Measurements from ENCODE around the gene FCGR1A. TPM values are rescaled to one million over a fixed set of nuclear protein-coding genes. Genes with fewer than 3 reads are reported as not detected.
"Not testable (repeated sequence)": the region's sequence is repeated elsewhere in the genome, so short reads cannot be mapped to it uniquely, and the experiment has no call there.

The FCGR1A gene
- total RNA-seq, result not detected in 2 replicates
- not detected in 2 replicates for polyA plus RNA-seq
- not detected in 2 replicates for polyA plus RNA-seq (2011; cell fraction: cytosol; rRNA removed)
- polyA plus RNA-seq (2011; cell fraction: nucleus; rRNA removed), result not detected in 2 replicates
- not detected in 2 replicates for polyA plus RNA-seq (2012)
- not detected in 2 replicates for polyA minus RNA-seq
- not detected for polyA minus RNA-seq (2011; cell fraction: cytosol; rRNA and poly(A)+ RNA removed)
- not detected in 2 replicates for polyA minus RNA-seq (2011; cell fraction: nucleus; rRNA and poly(A)+ RNA removed)
- not detected for Bru-seq, nascent RNA
- BruChase-seq, experiment 1, labeled RNA remaining after a 6-hour chase, result not detected
- BruChase-seq, experiment 2, labeled RNA remaining after a 2-hour chase, result not detected
- long read RNA-seq, result 0 reads

- H3K27ac ChIP-seq (ENCODE audit: insufficient read depth, low read depth, low read length); intact Hi-C loops (cut with micrococcal nuclease); H3K36me3 ChIP-seq (ENCODE audit: control insufficient read depth in 2 of 2, extremely low read depth in 1 of 2, insufficient read depth in 2 of 2, low read length in 2 of 2); BruUV-seq (replicated peaks); CTCF ChIA-PET; H3K4me2 ChIP-seq (ENCODE audit: insufficient read depth, low read length); H3K4me1 ChIP-seq (ENCODE audit: control insufficient read depth, extremely low read depth, insufficient read depth, low read length); DNase-seq (ENCODE audit: low read depth, low spot score); H4K20me1 ChIP-seq (replicated peaks; ENCODE audit: control insufficient read depth, extremely low read depth, insufficient read depth, low read length); FAIRE-seq; H3K9ac ChIP-seq (replicated peaks; ENCODE audit: extremely low read depth, insufficient read depth, low read length); dilution Hi-C loops (cut with MboI; ENCODE audit: extremely low pct_ligation_motif_present, low sequenced_read_pairs); POLR2A ChIA-PET; H3K9me1 ChIP-seq (replicated peaks; ENCODE audit: control insufficient read depth, extremely low read depth, insufficient read depth, low read length); H3K4me3 ChIP-seq (replicated peaks in 1 of 3; ENCODE audit: insufficient read depth in 1 of 3, low read depth in 1 of 3, low read length in 3 of 3); H3K79me2 ChIP-seq (ENCODE audit: control insufficient read depth, insufficient read depth, low read length); H3K27me3 ChIP-seq (ENCODE audit: control insufficient read depth in 2 of 2, insufficient read depth in 2 of 2, low read length in 2 of 2); H2AFZ ChIP-seq (ENCODE audit: low read depth, low read length); H3K9me3 ChIP-seq (replicated peaks; ENCODE audit: control insufficient read depth, insufficient read depth, low read length): not testable (repeated sequence)
These were observed at the start of gene FCGR1A for GRCh38 chr1:149782600-149782999. Gene FCGR1A (plus strand): TSS chr1:149782694. CDS start chr1:149782744, 50 bp downstream.

- H3K4me1 ChIP-seq (ENCODE audit: control insufficient read depth, extremely low read depth, insufficient read depth, low read length); dilution Hi-C loops (cut with MboI; ENCODE audit: extremely low pct_ligation_motif_present, low sequenced_read_pairs); H3K36me3 ChIP-seq (ENCODE audit: control insufficient read depth in 2 of 2, extremely low read depth in 1 of 2, insufficient read depth in 2 of 2, low read length in 2 of 2); H3K9ac ChIP-seq (replicated peaks; ENCODE audit: extremely low read depth, insufficient read depth, low read length); POLR2A ChIA-PET; CTCF ChIA-PET; H4K20me1 ChIP-seq (replicated peaks; ENCODE audit: control insufficient read depth, extremely low read depth, insufficient read depth, low read length); DNase-seq (ENCODE audit: low read depth, low spot score); intact Hi-C loops (cut with micrococcal nuclease); FAIRE-seq; BruUV-seq (replicated peaks); H3K27me3 ChIP-seq (ENCODE audit: control insufficient read depth in 2 of 2, insufficient read depth in 2 of 2, low read length in 2 of 2); H3K27ac ChIP-seq (ENCODE audit: insufficient read depth, low read depth, low read length); H3K9me1 ChIP-seq (replicated peaks; ENCODE audit: control insufficient read depth, extremely low read depth, insufficient read depth, low read length); H3K4me2 ChIP-seq (ENCODE audit: insufficient read depth, low read length); H3K79me2 ChIP-seq (ENCODE audit: control insufficient read depth, insufficient read depth, low read length); H3K4me3 ChIP-seq (replicated peaks in 1 of 3; ENCODE audit: insufficient read depth in 1 of 3, low read depth in 1 of 3, low read length in 3 of 3); H2AFZ ChIP-seq (ENCODE audit: low read depth, low read length); H3K9me3 ChIP-seq (replicated peaks; ENCODE audit: control insufficient read depth, insufficient read depth, low read length): not testable (repeated sequence)
These were observed 49.7 kb upstream of the FCGR1A start for GRCh38 chr1:149732781-149733180.

GRCh38 chr1:149734692-149735091, 47.8 kb upstream of the FCGR1A start:
- H3K4me3 ChIP-seq (replicated peaks in 1 of 3; ENCODE audit: insufficient read depth in 1 of 3, low read depth in 1 of 3, low read length in 3 of 3); DNase-seq (ENCODE audit: low read depth, low spot score); BruUV-seq (replicated peaks); H3K4me1 ChIP-seq (ENCODE audit: control insufficient read depth, extremely low read depth, insufficient read depth, low read length); intact Hi-C loops (cut with micrococcal nuclease); H3K9ac ChIP-seq (replicated peaks; ENCODE audit: extremely low read depth, insufficient read depth, low read length); H3K27ac ChIP-seq (ENCODE audit: insufficient read depth, low read depth, low read length); H3K36me3 ChIP-seq (ENCODE audit: control insufficient read depth in 2 of 2, extremely low read depth in 1 of 2, insufficient read depth in 2 of 2, low read length in 2 of 2); H3K4me2 ChIP-seq (ENCODE audit: insufficient read depth, low read length); H4K20me1 ChIP-seq (replicated peaks; ENCODE audit: control insufficient read depth, extremely low read depth, insufficient read depth, low read length); H3K79me2 ChIP-seq (ENCODE audit: control insufficient read depth, insufficient read depth, low read length); H3K27me3 ChIP-seq (ENCODE audit: control insufficient read depth in 2 of 2, insufficient read depth in 2 of 2, low read length in 2 of 2); POLR2A ChIA-PET; FAIRE-seq; dilution Hi-C loops (cut with MboI; ENCODE audit: extremely low pct_ligation_motif_present, low sequenced_read_pairs); H2AFZ ChIP-seq (ENCODE audit: low read depth, low read length); H3K9me1 ChIP-seq (replicated peaks; ENCODE audit: control insufficient read depth, extremely low read depth, insufficient read depth, low read length); H3K9me3 ChIP-seq (replicated peaks; ENCODE audit: control insufficient read depth, insufficient read depth, low read length); CTCF ChIA-PET: not testable (repeated sequence)

GRCh38 chr1:149740148-149740581, 42.3 kb upstream of the FCGR1A start:
- H4K20me1 ChIP-seq (replicated peaks; ENCODE audit: control insufficient read depth, extremely low read depth, insufficient read depth, low read length); H2AFZ ChIP-seq (ENCODE audit: low read depth, low read length); dilution Hi-C loops (cut with MboI; ENCODE audit: extremely low pct_ligation_motif_present, low sequenced_read_pairs); H3K4me3 ChIP-seq (replicated peaks in 1 of 3; ENCODE audit: insufficient read depth in 1 of 3, low read depth in 1 of 3, low read length in 3 of 3); FAIRE-seq; H3K27me3 ChIP-seq (ENCODE audit: control insufficient read depth in 2 of 2, insufficient read depth in 2 of 2, low read length in 2 of 2); H3K36me3 ChIP-seq (ENCODE audit: control insufficient read depth in 2 of 2, extremely low read depth in 1 of 2, insufficient read depth in 2 of 2, low read length in 2 of 2); DNase-seq (ENCODE audit: low read depth, low spot score); H3K9me1 ChIP-seq (replicated peaks; ENCODE audit: control insufficient read depth, extremely low read depth, insufficient read depth, low read length); BruUV-seq (replicated peaks); H3K9ac ChIP-seq (replicated peaks; ENCODE audit: extremely low read depth, insufficient read depth, low read length); H3K79me2 ChIP-seq (ENCODE audit: control insufficient read depth, insufficient read depth, low read length); H3K27ac ChIP-seq (ENCODE audit: insufficient read depth, low read depth, low read length); H3K4me1 ChIP-seq (ENCODE audit: control insufficient read depth, extremely low read depth, insufficient read depth, low read length); CTCF ChIA-PET; H3K4me2 ChIP-seq (ENCODE audit: insufficient read depth, low read length); POLR2A ChIA-PET; intact Hi-C loops (cut with micrococcal nuclease); H3K9me3 ChIP-seq (replicated peaks; ENCODE audit: control insufficient read depth, insufficient read depth, low read length): not testable (repeated sequence)

Measured in endothelial cell of umbilical vein (primary cell).